ENCODE measurements around the gene CPAMD8. TPM values are rescaled to one million over a fixed set of nuclear protein-coding genes. Genes with fewer than 3 reads are reported as not detected.
A peak's percentile ranks its signal among the peaks of the same experiment; 100 is the strongest.

Gene CPAMD8
- total and polyA plus RNA-seq, 9 of the 15 experiments (the other 6 are each of a cell fraction or from before 2014, with no cell fraction given) = 0.20 to 2.1 (median 1.3) TPM

- TF ChIP-seq MBD1 (CRISPR knock-in tag; IDR thresholded peaks at IDR 0.05) (no peak), DDX20 (tag; IDR thresholded peaks at IDR 0.05; ENCODE audit: low read depth) (no peak), FOXA3 (CRISPR knock-in tag; conservative IDR thresholded peaks at IDR 0.05 in 1 of 2, IDR thresholded peaks at IDR 0.05 in 1 of 2) (peak in 1 of 2 experiments; percentile 46; a peak in 1 of 4 replicates), ZNF324 (CRISPR knock-in tag; IDR thresholded peaks at IDR 0.05) (no peak), ZNF146 (CRISPR knock-in tag; IDR thresholded peaks at IDR 0.05; ENCODE audit: unreplicated experiment) (no peak), NFXL1 (CRISPR knock-in tag; IDR thresholded peaks at IDR 0.05) (no peak), LARP7 (IDR thresholded peaks at IDR 0.05) (no peak), ZBTB40 (IDR thresholded peaks at IDR 0.05) (no peak; the same call in 1 of the 2 replicates), ZBTB40 (CRISPR knock-in tag; IDR thresholded peaks at IDR 0.05) (no peak), MLLT1 (IDR thresholded peaks at IDR 0.05) (peak in 1 of 2 experiments; percentile 89; a peak in 2 of 4 replicates), NBN (IDR thresholded peaks at IDR 0.05; ENCODE audit: low read depth) (0 out of 2 replicates have a peak, but pooled peaks have one; percentile 19), ZNF174 (CRISPR knock-in tag; IDR thresholded peaks at IDR 0.05) (no peak), ATF1 (CRISPR knock-in tag; IDR thresholded peaks at IDR 0.05) (no peak; the same call in 1 of the 2 replicates), ATF1 (tag; IDR thresholded peaks at IDR 0.05) (peak; percentile 93), HDAC2 (IDR thresholded peaks at IDR 0.05) (0 out of 2 replicates have a peak, but pooled peaks have one; percentile 18), PML (IDR thresholded peaks at IDR 0.05; ENCODE audit: low read length) (no peak), DNMT1 (IDR thresholded peaks at IDR 0.05) (no peak)
Measured at GRCh38 chr19:16897029-16897855, 129.4 kb downstream of the CPAMD8 start (continued).
